Measurements from ENCODE around the gene AIFM2.
"Not testable (repeated sequence)": the region's sequence is repeated elsewhere in the genome, so short reads cannot be mapped to it uniquely, and the experiment has no call there.

The AIFM2 gene

DNA sequence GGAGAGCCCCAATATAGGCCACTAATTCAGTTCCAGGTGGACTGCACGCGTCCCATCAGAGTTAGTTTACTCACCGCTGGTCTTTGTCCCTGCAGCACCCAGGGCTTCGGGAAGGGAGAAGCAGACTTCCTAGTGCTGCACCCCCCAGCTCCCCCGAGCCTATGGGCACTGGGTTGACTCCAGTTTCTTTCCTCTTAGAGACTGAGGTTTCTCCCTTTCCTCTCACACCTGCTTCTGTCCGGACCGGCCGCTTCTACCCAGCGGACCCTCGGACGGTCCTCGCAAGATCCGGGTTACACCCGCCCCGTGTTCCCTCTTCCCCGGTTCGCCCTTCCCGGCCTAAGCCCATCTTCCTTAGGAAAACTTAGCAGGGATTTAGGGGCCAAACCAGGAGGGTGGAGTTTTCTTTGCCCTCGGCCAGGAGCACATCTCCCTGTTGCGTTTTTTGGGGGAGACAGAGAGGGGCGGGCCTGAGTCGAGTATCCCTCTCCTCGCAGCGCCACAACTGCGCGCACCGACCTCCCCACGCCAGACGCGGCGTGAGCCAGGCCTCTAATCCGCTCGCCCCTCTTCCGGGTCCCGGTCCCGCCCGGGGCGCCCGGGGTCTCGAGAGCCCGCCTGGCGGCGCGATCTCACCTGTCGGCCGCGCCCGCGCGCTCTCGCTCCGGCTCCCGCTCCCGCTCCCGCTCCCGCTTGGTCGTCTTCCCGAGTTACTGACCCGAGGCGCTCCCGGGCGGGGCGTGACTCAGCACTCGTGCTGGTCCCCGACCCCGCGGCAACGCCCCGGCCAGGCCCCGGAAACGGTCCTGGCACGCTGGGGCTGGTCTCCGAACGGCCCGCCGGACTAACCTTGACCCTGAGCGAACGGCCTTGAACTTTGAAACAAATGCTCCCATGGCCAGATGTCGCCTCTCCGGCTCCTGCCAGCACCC lies at the start of gene AIFM2:
Gene AIFM2 (minus strand): TSS at position 728 of the 932 bp plus-strand sequence. CDS start 8,741 bp downstream, outside the sequence.
- DNase-seq (ENCODE audit: extremely low read depth, insufficient read length) = peak; percentile 80
- H3K4me3 ChIP-seq (replicated peaks; ENCODE audit: low read depth, low read length) = peak within 1 kb of the TSS; percentile 76
- peaks cover 5% of the 10 kb centered on the region for H3K36me3 ChIP-seq (ENCODE audit: control insufficient read depth, insufficient read depth, low read length)
- TF ChIP-seq CTCF (IDR thresholded peaks at IDR 0.05; ENCODE audit: insufficient read depth, low read length, poor library complexity, severe bottlenecking) = no peak
- no peaks in the 10 kb centered on the region for H3K27me3 ChIP-seq (replicated peaks; ENCODE audit: control insufficient read depth, insufficient read depth, low read length)

GRCh38 chr10:70179209-70179608 lies 46.6 kb upstream of the AIFM2 start:
- H3K27me3 ChIP-seq (replicated peaks; ENCODE audit: control insufficient read depth, insufficient read depth, low read length); H3K4me3 ChIP-seq (replicated peaks; ENCODE audit: low read depth, low read length); H3K36me3 ChIP-seq (ENCODE audit: control insufficient read depth, insufficient read depth, low read length); DNase-seq (ENCODE audit: extremely low read depth, insufficient read length): not testable (repeated sequence)

DNA sequence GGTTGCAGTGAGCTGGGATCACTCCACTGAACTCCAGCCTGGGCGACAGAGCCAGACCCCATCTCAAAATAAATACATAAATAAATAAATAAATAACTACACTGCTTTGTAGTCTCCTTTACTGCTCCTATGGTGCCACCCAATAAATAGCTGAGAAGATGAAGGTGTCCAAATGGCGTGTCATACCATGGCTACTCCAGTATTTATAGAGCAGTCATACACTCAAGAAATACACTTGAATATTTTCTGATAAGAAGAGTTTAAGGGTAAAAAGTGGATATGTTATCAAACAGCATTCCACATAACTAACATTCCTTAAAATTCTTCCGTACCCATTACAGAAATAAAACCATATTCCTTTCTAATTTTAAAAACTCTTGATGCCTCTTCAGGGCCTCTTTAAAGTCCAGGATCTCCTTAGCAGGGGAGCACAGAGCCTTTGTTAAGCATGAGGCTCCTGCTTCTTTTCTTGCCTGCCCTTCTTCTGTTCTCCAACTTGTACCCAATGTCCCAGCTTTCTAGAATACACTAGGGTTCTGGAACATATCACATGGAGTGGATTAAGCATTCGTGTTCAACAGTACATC lies 45.6 kb upstream of the AIFM2 start:
- no peak for DNase-seq (ENCODE audit: extremely low read depth, insufficient read length)
- TF ChIP-seq CTCF (IDR thresholded peaks at IDR 0.05; ENCODE audit: insufficient read depth, low read length, poor library complexity, severe bottlenecking) = no peak
- H3K27me3 ChIP-seq (replicated peaks; ENCODE audit: control insufficient read depth, insufficient read depth, low read length) = no peaks in the 10 kb centered on the region
- H3K4me3 ChIP-seq (replicated peaks; ENCODE audit: low read depth, low read length) = no peak overlapping the region
- no peaks in the 10 kb centered on the region for H3K36me3 ChIP-seq (ENCODE audit: control insufficient read depth, insufficient read depth, low read length)

GRCh38 chr10:70176441-70176840 lies 43.8 kb upstream of the AIFM2 start:
- no peak for TF ChIP-seq CTCF (IDR thresholded peaks at IDR 0.05; ENCODE audit: insufficient read depth, low read length, poor library complexity, severe bottlenecking)
- no peak overlapping the region for H3K4me3 ChIP-seq (replicated peaks; ENCODE audit: low read depth, low read length)
- no peaks in the 10 kb centered on the region for H3K36me3 ChIP-seq (ENCODE audit: control insufficient read depth, insufficient read depth, low read length)
- no peak for DNase-seq (ENCODE audit: extremely low read depth, insufficient read length)
- no peaks in the 10 kb centered on the region for H3K27me3 ChIP-seq (replicated peaks; ENCODE audit: control insufficient read depth, insufficient read depth, low read length)

GRCh38 chr10:70175516-70175915 lies 42.9 kb upstream of the AIFM2 start:
- no peak overlapping the region for H3K4me3 ChIP-seq (replicated peaks; ENCODE audit: low read depth, low read length)
- no peaks in the 10 kb centered on the region for H3K27me3 ChIP-seq (replicated peaks; ENCODE audit: control insufficient read depth, insufficient read depth, low read length)
- no peak for DNase-seq (ENCODE audit: extremely low read depth, insufficient read length)
- no peak for TF ChIP-seq CTCF (IDR thresholded peaks at IDR 0.05; ENCODE audit: insufficient read depth, low read length, poor library complexity, severe bottlenecking)
- no peaks in the 10 kb centered on the region for H3K36me3 ChIP-seq (ENCODE audit: control insufficient read depth, insufficient read depth, low read length)

- TF ChIP-seq CTCF (IDR thresholded peaks at IDR 0.05; ENCODE audit: insufficient read depth, low read length, poor library complexity, severe bottlenecking) = no peak
- Histone ChIP-seq H3K27me3 (replicated peaks; ENCODE audit: control insufficient read depth, insufficient read depth, low read length) (no peaks in the 10 kb centered on the region), H3K4me3 (replicated peaks; ENCODE audit: low read depth, low read length) (no peak overlapping the region), H3K36me3 (ENCODE audit: control insufficient read depth, insufficient read depth, low read length) (no peaks in the 10 kb centered on the region)
- peak; percentile 31 for DNase-seq (ENCODE audit: extremely low read depth, insufficient read length)
These were observed 41.6 kb upstream of the AIFM2 start for GRCh38 chr10:70174058-70174741.
